ENCODE data around the gene MSMP. TPM values are rescaled to one million over a fixed set of nuclear protein-coding genes. Genes with fewer than 3 reads are reported as not detected.
A peak's percentile ranks its signal among the peaks of the same experiment; 100 is the strongest.

The MSMP gene
- total RNA-seq, 1 donor from 2014 or later, result not detected

DNA sequence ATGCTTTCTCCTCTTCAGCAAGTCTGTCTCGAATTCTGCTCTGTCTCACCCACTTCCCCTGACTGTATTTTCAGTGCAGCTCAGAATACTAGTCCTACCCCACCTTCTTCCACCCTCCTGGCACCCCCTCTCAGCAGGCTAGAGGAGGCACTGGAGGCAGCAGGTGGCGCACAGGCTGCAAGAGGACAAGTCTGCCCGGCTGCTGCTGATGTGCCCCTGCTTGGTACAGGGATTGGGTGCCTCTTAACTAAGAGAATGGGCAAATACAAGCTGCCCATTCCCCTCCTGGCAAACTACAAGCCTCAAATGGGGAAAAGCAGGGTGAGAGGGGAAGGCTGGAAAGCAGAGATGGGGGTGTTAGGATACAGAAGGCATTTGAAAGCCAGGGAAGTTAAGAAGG lies 27.1 kb downstream of the MSMP start:
- no peak for TF ChIP-seq EZH2 (IDR thresholded peaks at IDR 0.05; ENCODE audit: insufficient read depth, low read length)
- peak; percentile 36 for DNase-seq (ENCODE audit: low read depth)
- Mint-ChIP-seq H3K27ac (ENCODE audit: unreplicated experiment) (no peak overlapping the region), H3K4me1 (ENCODE audit: low read depth, unreplicated experiment) (peaks cover 7% of the 10 kb centered on the region), H3K36me3 (ENCODE audit: low read depth, unreplicated experiment) (peaks cover 27% of the 10 kb centered on the region), H3K27me3 (ENCODE audit: low read depth, unreplicated experiment) (no peaks in the 10 kb centered on the region), H3K4me3 (ENCODE audit: unreplicated experiment) (no peak overlapping the region), H3K9me3 (ENCODE audit: unreplicated experiment) (no peaks in the 10 kb centered on the region)
- Histone ChIP-seq H3K9ac (ENCODE audit: low read length) (peak overlapping the region; percentile 91), H4K20me1 (ENCODE audit: insufficient read depth, low read length) (peaks cover 71% of the 10 kb centered on the region), H3K27ac (ENCODE audit: low read depth, low read length) (peak overlapping the region; percentile 92), H2AFZ (ENCODE audit: low read depth, low read length) (no peak overlapping the region), H3K27me3 (ENCODE audit: insufficient read depth, low read length) (no peaks in the 10 kb centered on the region), H3K4me3 (ENCODE audit: insufficient read depth, low read depth, low read length) (peak overlapping the region; percentile 93), H3K9me3 (ENCODE audit: insufficient read depth, low read depth, low read length) (no peaks in the 10 kb centered on the region), H3K4me1 (ENCODE audit: insufficient read depth, low read length) (peaks cover 46% of the 10 kb centered on the region), H3K79me2 (ENCODE audit: insufficient read depth, low read length) (peaks cover 96% of the 10 kb centered on the region), H3K4me2 (ENCODE audit: low read length) (peak overlapping the region; percentile 99), H3K36me3 (ENCODE audit: insufficient read depth, low read length) (peaks cover 37% of the 10 kb centered on the region)
- FAIRE-seq, result no peak

- Mint-ChIP-seq H3K9me3 (ENCODE audit: unreplicated experiment) (no peaks in the 10 kb centered on the region), H3K4me1 (ENCODE audit: low read depth, unreplicated experiment) (peaks cover 4% of the 10 kb centered on the region), H3K36me3 (ENCODE audit: low read depth, unreplicated experiment) (peaks cover 33% of the 10 kb centered on the region), H3K27me3 (ENCODE audit: low read depth, unreplicated experiment) (no peaks in the 10 kb centered on the region), H3K27ac (ENCODE audit: unreplicated experiment) (no peak overlapping the region), H3K4me3 (ENCODE audit: unreplicated experiment) (no peak overlapping the region)
- Histone ChIP-seq H3K79me2 (ENCODE audit: insufficient read depth, low read length) (peaks cover 97% of the 10 kb centered on the region), H3K9ac (ENCODE audit: low read length) (no peak overlapping the region), H3K4me1 (ENCODE audit: insufficient read depth, low read length) (peaks cover 42% of the 10 kb centered on the region), H3K27ac (ENCODE audit: low read depth, low read length) (no peak overlapping the region), H3K27me3 (ENCODE audit: insufficient read depth, low read length) (no peaks in the 10 kb centered on the region), H2AFZ (ENCODE audit: low read depth, low read length) (no peak overlapping the region), H3K9me3 (ENCODE audit: insufficient read depth, low read depth, low read length) (no peaks in the 10 kb centered on the region), H3K4me3 (ENCODE audit: insufficient read depth, low read depth, low read length) (no peak overlapping the region), H3K4me2 (ENCODE audit: low read length) (no peak overlapping the region), H4K20me1 (ENCODE audit: insufficient read depth, low read length) (peaks cover 79% of the 10 kb centered on the region), H3K36me3 (ENCODE audit: insufficient read depth, low read length) (peaks cover 53% of the 10 kb centered on the region)
- DNase-seq (ENCODE audit: low read depth) (no peak), FAIRE-seq (no peak)
- TF ChIP-seq EZH2 (IDR thresholded peaks at IDR 0.05; ENCODE audit: insufficient read depth, low read length) (no peak), CTCF (IDR thresholded peaks at IDR 0.05; ENCODE audit: insufficient read depth, low read depth, low read length) (no peak)
Observed at GRCh38 chr9:35725362-35725761, 28.7 kb downstream of the MSMP start.

DNA sequence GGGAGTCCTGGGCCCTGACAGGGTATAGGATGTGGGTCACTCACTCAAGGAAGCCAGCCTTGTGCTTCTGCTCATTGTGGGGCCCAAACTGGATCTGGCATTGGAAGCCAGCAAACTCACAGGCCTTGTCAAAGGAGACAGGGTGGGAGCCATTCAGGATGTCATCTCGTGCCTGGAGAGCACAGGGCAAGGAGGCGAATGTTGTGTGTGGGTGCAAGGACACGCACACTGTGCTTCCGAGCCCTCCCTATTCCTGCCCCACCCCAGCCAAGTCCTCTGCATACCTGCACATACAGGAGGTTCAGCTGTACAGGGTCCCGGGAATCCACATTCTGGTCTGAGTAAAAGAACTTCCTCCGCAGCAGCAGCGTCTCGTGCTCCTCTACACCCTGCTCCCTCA lies 30.2 kb downstream of the MSMP start:
- Mint-ChIP-seq H3K27ac (ENCODE audit: unreplicated experiment) (peak overlapping the region; percentile 8), H3K4me3 (ENCODE audit: unreplicated experiment) (no peak overlapping the region), H3K27me3 (ENCODE audit: low read depth, unreplicated experiment) (no peaks in the 10 kb centered on the region), H3K36me3 (ENCODE audit: low read depth, unreplicated experiment) (peaks cover 41% of the 10 kb centered on the region), H3K4me1 (ENCODE audit: low read depth, unreplicated experiment) (peaks cover 4% of the 10 kb centered on the region), H3K9me3 (ENCODE audit: unreplicated experiment) (no peaks in the 10 kb centered on the region)
- H3K79me2 ChIP-seq (ENCODE audit: insufficient read depth, low read length), result peaks cover 96% of the 10 kb centered on the region
- no peak overlapping the region for H3K4me2 ChIP-seq (ENCODE audit: low read length)
- peaks cover 79% of the 10 kb centered on the region for H4K20me1 ChIP-seq (ENCODE audit: insufficient read depth, low read length)
- H3K36me3 ChIP-seq (ENCODE audit: insufficient read depth, low read length), result peaks cover 67% of the 10 kb centered on the region
- peaks cover 28% of the 10 kb centered on the region for H3K4me1 ChIP-seq (ENCODE audit: insufficient read depth, low read length)
- FAIRE-seq (no peak), DNase-seq (ENCODE audit: low read depth) (no peak)
- no peak overlapping the region for H3K9ac ChIP-seq (ENCODE audit: low read length)
- no peak overlapping the region for H3K4me3 ChIP-seq (ENCODE audit: insufficient read depth, low read depth, low read length)
- no peaks in the 10 kb centered on the region for H3K9me3 ChIP-seq (ENCODE audit: insufficient read depth, low read depth, low read length)
- H3K27ac ChIP-seq (ENCODE audit: low read depth, low read length), result no peak overlapping the region
- no peaks in the 10 kb centered on the region for H3K27me3 ChIP-seq (ENCODE audit: insufficient read depth, low read length)
- TF ChIP-seq CTCF (IDR thresholded peaks at IDR 0.05; ENCODE audit: insufficient read depth, low read depth, low read length) (no peak), EZH2 (IDR thresholded peaks at IDR 0.05; ENCODE audit: insufficient read depth, low read length) (no peak)
- no peak overlapping the region for H2AFZ ChIP-seq (ENCODE audit: low read depth, low read length)

All from astrocyte (in vitro differentiated cells and primary cell).